GM23248 (cell line): Measurements from ENCODE around the gene SLC9A4.

Source experiments
- EZH2 ChIP-seq: fragments of 200-600 bp; sonication (generic); IDR thresholded peaks from 2 replicates; pipeline ENCODE4 v1.6.1; 2018; ENCODE audit warnings: antibody characterized with exemption, mild to moderate bottlenecking; ENCODE audit not compliant: insufficient read depth, poor library complexity, severe bottlenecking
- EZH2phosphoT487 ChIP-seq: fragments of 200-600 bp; sonication (generic); IDR thresholded peaks from 2 replicates; pipeline ENCODE4 v1.6.1; 2018; ENCODE audit warnings: antibody characterized with exemption, moderate library complexity, mild to moderate bottlenecking, low read depth; ENCODE audit not compliant: insufficient read depth

- TF ChIP-seq EZH2phosphoT487 (no peak), EZH2 (no peak)
Measured at GRCh38 chr2:102455061-102455670, 17.9 kb upstream of the SLC9A4 start.
